UCSD-AML1 (cell line): ENCODE results near the gene ITPKB.

Experiments used
- DNase-seq: peaks from one replicate; lab custom pipeline; 2025; ENCODE audit not compliant: unreplicated experiment; lab: John Stamatoyannopoulos, UW

ITPKB gene

GRCh38 chr1:226586116-226586515 lies 153.0 kb downstream of the ITPKB start:
- no peak for DNase-seq

GRCh38 chr1:226584164-226584563 lies 154.9 kb downstream of the ITPKB start:
- DNase-seq = no peak

- no peak for DNase-seq
Observed at GRCh38 chr1:226582966-226583365, 156.1 kb downstream of the ITPKB start.
